Thymus (tissue), 11 donors: ENCODE measurements around the gene RSRC1. TPM values are rescaled to one million over a fixed set of nuclear protein-coding genes. Genes with fewer than 3 reads are reported as not detected.

Experiments used
- DNase-seq, 9 donors: peaks; one replicate each; pipeline ENCODE4 v3.0.0-alpha.2; 2013; ENCODE audit warnings: low spot score in 9 of 9, low read depth in 6 of 9, missing footprints in 1 of 9
- H3K27ac ChIP-seq, 2 donors: one replicate each; pipeline ENCODE4 v1.5.1; 2013; ENCODE audit warnings: control low read depth in 1 of 2, low read depth in 1 of 2, low read length in 1 of 2, mild to moderate bottlenecking in 1 of 2, moderate library complexity in 1 of 2
- H3K27me3 ChIP-seq, 2 donors: one replicate each; pipeline ENCODE4 v1.5.1; 2013; ENCODE audit warnings: low read length in 1 of 2; ENCODE audit not compliant: control insufficient read depth in 2 of 2, insufficient read depth in 1 of 2
- H3K36me3 ChIP-seq, 2 donors: one replicate each; pipeline ENCODE4 v1.5.1; 2013; ENCODE audit warnings: low read length in 1 of 2, mild to moderate bottlenecking in 1 of 2, moderate library complexity in 1 of 2; ENCODE audit not compliant: control insufficient read depth in 2 of 2, insufficient read depth in 2 of 2
- H3K4me1 ChIP-seq, 2 donors: one replicate each; pipeline ENCODE4 v1.5.1; 2013; ENCODE audit warnings: low read length in 2 of 2; ENCODE audit not compliant: control insufficient read depth in 2 of 2, insufficient read depth in 2 of 2
- H3K4me3 ChIP-seq, 2 donors: one replicate each; pipeline ENCODE4 v1.5.1; 2013; ENCODE audit warnings: low read length in 2 of 2, control low read depth in 1 of 2, mild to moderate bottlenecking in 1 of 2
- H3K9me3 ChIP-seq, 2 donors: one replicate each; pipeline ENCODE4 v1.5.1; 2013; ENCODE audit warnings: low read length in 1 of 2, mild to moderate bottlenecking in 1 of 2; ENCODE audit not compliant: control insufficient read depth in 2 of 2, insufficient read depth in 1 of 2
- WGBS: extraction: QIAGEN DNeasy Blood & Tissue Kit; methylation state at CpG from one replicate; pipeline ENCODE4 v1.1.7; 2013; 5-methylcytosine and 5-hydroxymethylcytosine counted together
- polyA plus RNA-seq: library from polyadenylated mRNA; stranded (reverse); fragments of 200-250 nt; gene quantifications from one replicate; pipeline ENCODE4 v1.2.3, GENCODE V29; 2013
- total RNA-seq: library from RNA; stranded (reverse); fragments of 120-200 nt; gene quantifications from one replicate; pipeline ENCODE4 v1.2.4, GENCODE V29; 2013
- donor health status: healthy.

The RSRC1 gene
- total and polyA plus RNA-seq, 2 donors, result 19.4 to 44.3 TPM

- no peaks in the 10 kb centered on the region for H3K27me3 ChIP-seq
- DNase-seq, result no peak
- 77% methylated on average over 3 of the region's 3 CpGs for WGBS
- H3K36me3 ChIP-seq, result no peaks in the 10 kb centered on the region
- no peak overlapping the region for H3K27ac ChIP-seq
- H3K4me3 ChIP-seq, result no peak overlapping the region
- no peaks in the 10 kb centered on the region for H3K4me1 ChIP-seq
- no peaks in the 10 kb centered on the region for H3K9me3 ChIP-seq
Measured at GRCh38 chr3:158258619-158259018, 148.7 kb downstream of the RSRC1 start.

- Histone ChIP-seq H3K9me3 (no peaks in the 10 kb centered on the region), H3K36me3 (no peaks in the 10 kb centered on the region), H3K27me3 (no peaks in the 10 kb centered on the region), H3K4me3 (no peak overlapping the region), H3K27ac (no peak overlapping the region), H3K4me1 (no peaks in the 10 kb centered on the region)
- 98% methylated on average over 4 of the region's 4 CpGs for WGBS
- no peak for DNase-seq
Measured at GRCh38 chr3:158260392-158260791, 150.5 kb downstream of the RSRC1 start.

- peaks cover 0 to under 1% of the 10 kb centered on the region in 2 donors for H3K9me3 ChIP-seq
- H3K27ac ChIP-seq, result no peak overlapping the region
- no peaks in the 10 kb centered on the region for H3K36me3 ChIP-seq
- 98% methylated on average over 4 of the region's 4 CpGs for WGBS
- no peaks in the 10 kb centered on the region for H3K27me3 ChIP-seq
- H3K4me3 ChIP-seq, result no peak overlapping the region
- DNase-seq, result no peak
- H3K4me1 ChIP-seq, result no peaks in the 10 kb centered on the region
Measured at GRCh38 chr3:158261371-158261991, 151.6 kb downstream of the RSRC1 start.

- Histone ChIP-seq H3K27ac (no peak overlapping the region), H3K4me3 (no peak overlapping the region), H3K27me3 (no peaks in the 10 kb centered on the region), H3K36me3 (no peaks in the 10 kb centered on the region), H3K4me1 (no peaks in the 10 kb centered on the region), H3K9me3 (peaks cover 2 to 4% of the 10 kb centered on the region in 2 donors)
- DNase-seq, result no peak
Measured at GRCh38 chr3:158264894-158265293, 155.0 kb downstream of the RSRC1 start.

- Histone ChIP-seq H3K27ac (no peak overlapping the region), H3K9me3 (peaks cover 2 to 4% of the 10 kb centered on the region in 2 donors), H3K27me3 (no peaks in the 10 kb centered on the region), H3K4me1 (no peaks in the 10 kb centered on the region), H3K4me3 (no peak overlapping the region), H3K36me3 (no peaks in the 10 kb centered on the region)
- no peak for DNase-seq
- WGBS, result 99% methylated on average over 1 of the region's 1 CpG
Measured at GRCh38 chr3:158267015-158267414, 157.1 kb downstream of the RSRC1 start.

- DNase-seq, result no peak
- H3K9me3 ChIP-seq, result peaks cover 2 to 4% of the 10 kb centered on the region in 2 donors
- H3K4me3 ChIP-seq, result no peak overlapping the region
- 98% methylated on average over 4 of the region's 4 CpGs for WGBS
- no peak overlapping the region for H3K27ac ChIP-seq
- H3K27me3 ChIP-seq, result no peaks in the 10 kb centered on the region
- no peaks in the 10 kb centered on the region for H3K4me1 ChIP-seq
- no peaks in the 10 kb centered on the region for H3K36me3 ChIP-seq
Measured at GRCh38 chr3:158269942-158270341, 160.1 kb downstream of the RSRC1 start.

- H3K36me3 ChIP-seq, result no peaks in the 10 kb centered on the region
- H3K9me3 ChIP-seq, result no peaks in the 10 kb centered on the region
- H3K4me1 ChIP-seq, result no peaks in the 10 kb centered on the region
- WGBS, result 96% methylated on average over 6 of the region's 6 CpGs
- H3K27ac ChIP-seq, result no peak overlapping the region
- no peak overlapping the region for H3K4me3 ChIP-seq
- DNase-seq, result no peak
- no peaks in the 10 kb centered on the region for H3K27me3 ChIP-seq
Measured at GRCh38 chr3:158272081-158272480, 162.2 kb downstream of the RSRC1 start.

GRCh38 chr3:158273656-158274055 is 163.8 kb downstream of the RSRC1 start:
- Histone ChIP-seq H3K36me3 (no peaks in the 10 kb centered on the region), H3K9me3 (no peaks in the 10 kb centered on the region), H3K4me3 (no peak overlapping the region), H3K27me3 (no peaks in the 10 kb centered on the region), H3K27ac (no peak overlapping the region), H3K4me1 (no peaks in the 10 kb centered on the region)
- 100% methylated on average over 1 of the region's 1 CpG for WGBS
- DNase-seq, result no peak

- Histone ChIP-seq H3K4me3 (no peak overlapping the region), H3K27me3 (no peaks in the 10 kb centered on the region), H3K4me1 (no peaks in the 10 kb centered on the region), H3K27ac (no peak overlapping the region), H3K9me3 (no peaks in the 10 kb centered on the region), H3K36me3 (no peaks in the 10 kb centered on the region)
- 97% methylated on average over 3 of the region's 3 CpGs for WGBS
- DNase-seq, result no peak
Measured at GRCh38 chr3:158278187-158278586, 168.3 kb downstream of the RSRC1 start.

GRCh38 chr3:158279609-158280008 is 169.7 kb downstream of the RSRC1 start:
- Histone ChIP-seq H3K4me3 (no peak overlapping the region), H3K27ac (no peak overlapping the region), H3K4me1 (no peaks in the 10 kb centered on the region), H3K36me3 (no peaks in the 10 kb centered on the region), H3K9me3 (no peaks in the 10 kb centered on the region), H3K27me3 (no peaks in the 10 kb centered on the region)
- no peak for DNase-seq
